ENCODE results near the gene USP54. TPM values are rescaled to one million over a fixed set of nuclear protein-coding genes. Genes with fewer than 3 reads are reported as not detected.
"Not testable (repeated sequence)": the region's sequence is repeated elsewhere in the genome, so short reads cannot be mapped to it uniquely, and the experiment has no call there.

Gene USP54
- total RNA-seq, 5 donors from 2014 or later (not counting 1 experiment from before 2014, with no cell fraction given): 4.2 to 6.6 (median 5.5) TPM

DNA sequence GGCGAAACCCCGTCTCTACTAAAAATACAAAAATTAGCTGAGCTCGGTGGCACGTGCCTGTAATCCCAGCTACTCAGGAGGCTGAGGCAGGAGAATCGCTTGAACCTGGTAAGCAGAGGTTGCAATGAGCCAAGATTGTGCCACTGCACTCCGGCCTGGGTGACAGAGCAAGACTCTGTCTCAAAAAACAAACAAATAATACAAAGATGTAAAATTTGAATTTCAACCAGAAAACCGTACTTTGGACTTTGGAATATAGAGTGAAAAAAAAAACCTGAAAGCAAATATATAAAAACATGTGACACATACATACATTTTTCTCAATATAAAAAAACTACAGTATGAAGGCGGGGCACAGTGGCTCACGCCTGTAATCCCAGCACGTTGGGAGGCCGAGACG lies 29.8 kb upstream of the USP54 start:
- H3K27me3 ChIP-seq (replicated peaks in 1 of 2; ENCODE audit: control insufficient read depth in 2 of 2, extremely low read depth in 1 of 2, insufficient read depth in 2 of 2, low read length in 1 of 2); H3K36me3 ChIP-seq (ENCODE audit: control insufficient read depth in 2 of 2, extremely low read depth in 1 of 2, insufficient read depth in 1 of 2, low read length in 1 of 2); H3K36me3 Mint-ChIP-seq; H3K4me1 ChIP-seq (ENCODE audit: control insufficient read depth in 1 of 2, extremely low read depth in 1 of 2, insufficient read depth in 2 of 2, low read length in 2 of 2); H3K27ac ChIP-seq (ENCODE audit: low read length); H3K9me3 Mint-ChIP-seq; DNase-seq; ATAC-seq (replicated peaks in 1 of 4); H3K4me3 ChIP-seq (ENCODE audit: control insufficient read depth in 1 of 2, extremely low read depth in 1 of 2, low read length in 1 of 2); H3K27me3 Mint-ChIP-seq; H3K9me3 ChIP-seq; H3K27ac Mint-ChIP-seq; H3K4me3 Mint-ChIP-seq; CTCF ChIA-PET; POLR2A ChIA-PET: not testable (repeated sequence)
- H3K4me1 Mint-ChIP-seq: peaks cover 0 to 12% (median 10%) of the 10 kb centered on the region in 3 donors
- 92% methylated on average over 5 of the region's 12 CpGs for WGBS (ENCODE audit: insufficient coverage)

DNA sequence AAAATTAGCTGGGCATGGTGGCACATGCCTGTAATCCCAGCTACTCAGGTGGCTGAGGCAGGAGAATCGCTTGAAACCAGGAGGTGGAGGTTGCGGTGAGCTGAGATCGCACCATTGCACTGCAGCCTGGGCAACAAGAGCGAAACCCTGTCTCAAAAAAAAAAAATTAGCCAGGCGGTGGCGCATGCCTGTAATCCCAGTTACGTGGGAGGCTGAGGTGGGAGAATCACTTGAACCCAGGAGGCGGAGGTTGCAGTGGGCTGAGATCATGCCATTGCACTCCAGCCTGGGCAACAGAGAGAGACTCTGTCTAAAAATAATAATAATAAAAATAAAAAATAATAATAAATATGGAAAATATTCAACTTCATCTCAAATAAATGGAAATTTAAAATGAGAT lies 26.0 kb upstream of the USP54 start:
- H3K27me3 ChIP-seq (replicated peaks in 1 of 2; ENCODE audit: control insufficient read depth in 2 of 2, extremely low read depth in 1 of 2, insufficient read depth in 2 of 2, low read length in 1 of 2); H3K9me3 Mint-ChIP-seq; POLR2A ChIA-PET; H3K27me3 Mint-ChIP-seq; DNase-seq; H3K4me3 ChIP-seq (ENCODE audit: control insufficient read depth in 1 of 2, extremely low read depth in 1 of 2, low read length in 1 of 2); CTCF ChIA-PET; H3K27ac ChIP-seq (ENCODE audit: low read length); H3K4me1 ChIP-seq (ENCODE audit: control insufficient read depth in 1 of 2, extremely low read depth in 1 of 2, insufficient read depth in 2 of 2, low read length in 2 of 2); H3K9me3 ChIP-seq; H3K36me3 ChIP-seq (ENCODE audit: control insufficient read depth in 2 of 2, extremely low read depth in 1 of 2, insufficient read depth in 1 of 2, low read length in 1 of 2); H3K36me3 Mint-ChIP-seq; H3K4me1 Mint-ChIP-seq; H3K4me3 Mint-ChIP-seq; H3K27ac Mint-ChIP-seq; ATAC-seq (replicated peaks in 1 of 4): not testable (repeated sequence)
- WGBS (ENCODE audit: insufficient coverage): 99% methylated on average over 7 of the region's 8 CpGs

DNA sequence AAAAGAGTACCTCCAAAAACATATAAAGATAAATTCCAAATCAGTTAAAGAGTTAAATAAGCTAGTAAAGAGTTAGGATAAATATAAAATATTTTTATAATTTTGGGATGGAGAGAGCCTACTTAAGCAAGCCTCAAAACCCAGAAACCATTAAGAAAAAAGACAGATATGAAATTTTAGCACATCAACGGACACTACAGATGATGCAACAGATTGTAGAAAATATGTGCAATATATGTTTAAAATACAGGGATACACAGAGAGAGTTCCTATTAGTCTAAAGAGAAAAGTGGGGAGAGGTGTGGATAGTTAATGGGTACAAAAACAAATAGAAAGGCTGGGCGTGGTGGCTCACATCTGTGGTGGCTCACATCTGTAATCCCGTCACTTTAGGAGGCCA lies 23.6 kb upstream of the USP54 start:
- POLR2A ChIA-PET: no interaction called here
- CTCF ChIA-PET: interaction anchor here in 1 of 2 donors (0.6 kb wide), 1 partner anchor 11 kb away, joined by 3 read pairs; no protein-coding TSS in a partner anchor
- Histone ChIP-seq H3K27ac (ENCODE audit: low read length) (no peak overlapping the region), H3K4me3 (ENCODE audit: control insufficient read depth in 1 of 2, extremely low read depth in 1 of 2, low read length in 1 of 2) (no peak overlapping the region), H3K27me3 (replicated peaks in 1 of 2; ENCODE audit: control insufficient read depth in 2 of 2, extremely low read depth in 1 of 2, insufficient read depth in 2 of 2, low read length in 1 of 2) (no peaks in the 10 kb centered on the region), H3K9me3 (no peaks in the 10 kb centered on the region), H3K4me1 (ENCODE audit: control insufficient read depth in 1 of 2, extremely low read depth in 1 of 2, insufficient read depth in 2 of 2, low read length in 2 of 2) (no peaks in the 10 kb centered on the region), H3K36me3 (ENCODE audit: control insufficient read depth in 2 of 2, extremely low read depth in 1 of 2, insufficient read depth in 1 of 2, low read length in 1 of 2) (no peaks in the 10 kb centered on the region)
- Mint-ChIP-seq H3K4me1 (no peaks in the 10 kb centered on the region), H3K36me3 (no peaks in the 10 kb centered on the region), H3K27me3 (no peaks in the 10 kb centered on the region), H3K4me3 (no peak overlapping the region), H3K9me3 (no peaks in the 10 kb centered on the region), H3K27ac (no peak overlapping the region)
- WGBS (ENCODE audit: insufficient coverage): 85% methylated on average over 2 of the region's 3 CpGs
- DNase-seq: no peak
- no peak for ATAC-seq (replicated peaks in 1 of 4)

DNA sequence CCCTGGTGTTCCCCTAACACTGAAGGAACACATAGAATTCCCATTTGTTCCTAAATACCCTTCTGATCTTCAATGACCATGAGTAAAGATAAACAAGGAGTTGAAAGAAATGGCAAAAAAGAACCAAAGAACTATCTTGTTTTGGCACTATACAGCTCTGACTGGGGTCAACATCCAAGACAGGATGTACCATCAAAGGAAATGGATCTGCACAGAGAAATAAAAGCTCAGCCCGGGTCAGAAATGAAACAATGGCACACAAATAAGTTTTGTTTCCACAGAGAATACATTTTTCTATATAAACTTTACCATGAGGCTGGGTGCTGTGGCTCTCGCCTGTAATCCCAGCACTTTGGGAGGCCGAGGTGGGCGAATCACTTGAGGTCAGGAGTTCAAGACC lies 18.0 kb upstream of the USP54 start:
- Histone ChIP-seq H3K4me1 (ENCODE audit: control insufficient read depth in 1 of 2, extremely low read depth in 1 of 2, insufficient read depth in 2 of 2, low read length in 2 of 2) (no peaks in the 10 kb centered on the region), H3K9me3 (no peaks in the 10 kb centered on the region), H3K4me3 (ENCODE audit: control insufficient read depth in 1 of 2, extremely low read depth in 1 of 2, low read length in 1 of 2) (no peak overlapping the region), H3K27ac (ENCODE audit: low read length) (no peak overlapping the region), H3K27me3 (replicated peaks in 1 of 2; ENCODE audit: control insufficient read depth in 2 of 2, extremely low read depth in 1 of 2, insufficient read depth in 2 of 2, low read length in 1 of 2) (no peaks in the 10 kb centered on the region), H3K36me3 (ENCODE audit: control insufficient read depth in 2 of 2, extremely low read depth in 1 of 2, insufficient read depth in 1 of 2, low read length in 1 of 2) (no peaks in the 10 kb centered on the region)
- Mint-ChIP-seq H3K9me3 (no peaks in the 10 kb centered on the region), H3K36me3 (peaks cover 4% of the 10 kb centered on the region), H3K27me3 (no peaks in the 10 kb centered on the region), H3K4me1 (no peaks in the 10 kb centered on the region), H3K27ac (no peak overlapping the region), H3K4me3 (no peak overlapping the region)
- 100% methylated on average over 1 of the region's 4 CpGs for WGBS (ENCODE audit: insufficient coverage)
- no peak for ATAC-seq (replicated peaks in 1 of 4)
- CTCF ChIA-PET: interaction anchor here (0.6 to 0.7 kb wide), 2 partner anchors 16 to 21 kb away, joined by 4 to 5 read pairs; no protein-coding TSS in a partner anchor
- POLR2A ChIA-PET: interaction anchor here in 1 of 2 donors (0.7 kb wide), 1 partner anchor 13 kb away, joined by 11 read pairs; no protein-coding TSS in a partner anchor
- DNase-seq: no peak

DNA sequence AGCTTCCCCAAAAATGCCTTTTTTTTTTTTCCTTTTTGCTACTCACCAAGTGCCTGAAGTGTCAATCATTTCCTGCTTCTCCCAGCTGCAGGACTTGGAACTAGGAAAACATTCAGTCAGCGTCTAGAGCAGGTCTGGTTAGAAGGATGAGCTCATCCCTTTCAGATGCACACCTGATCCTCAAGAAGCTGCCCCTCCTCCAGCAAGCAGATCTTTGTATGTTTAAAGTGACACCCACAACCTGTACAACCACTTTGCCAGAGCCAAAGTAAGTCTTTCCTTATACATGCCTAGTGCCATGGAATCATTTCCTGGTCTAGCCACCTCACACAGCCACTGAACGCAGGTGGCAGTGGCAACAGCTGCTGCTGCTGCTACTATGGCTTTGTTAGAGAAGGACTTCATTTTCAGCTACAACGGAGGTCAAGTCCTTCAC lies 10.4 kb upstream of the USP54 start:
- Mint-ChIP-seq H3K4me1 (no peaks in the 10 kb centered on the region), H3K4me3 (no peak overlapping the region), H3K9me3 (no peaks in the 10 kb centered on the region), H3K27me3 (no peaks in the 10 kb centered on the region), H3K27ac (no peak overlapping the region), H3K36me3 (peaks cover 7% of the 10 kb centered on the region)
- ATAC-seq (replicated peaks in 1 of 4): no peak
- POLR2A ChIA-PET: interaction anchor here (0.7 to 1.0 kb wide), 2 partner anchors 11 to 20 kb away, joined by 3 to 6 read pairs; partner anchors contain the start of gene USP54 (in 1 of the 2)
- H3K4me1 ChIP-seq (ENCODE audit: control insufficient read depth in 1 of 2, extremely low read depth in 1 of 2, insufficient read depth in 2 of 2, low read length in 2 of 2): no peaks in the 10 kb centered on the region
- no peaks in the 10 kb centered on the region for H3K36me3 ChIP-seq (ENCODE audit: control insufficient read depth in 2 of 2, extremely low read depth in 1 of 2, insufficient read depth in 1 of 2, low read length in 1 of 2)
- DNase-seq: no peak
- no peak overlapping the region for H3K4me3 ChIP-seq (ENCODE audit: control insufficient read depth in 1 of 2, extremely low read depth in 1 of 2, low read length in 1 of 2)
- no peaks in the 10 kb centered on the region for H3K27me3 ChIP-seq (replicated peaks in 1 of 2; ENCODE audit: control insufficient read depth in 2 of 2, extremely low read depth in 1 of 2, insufficient read depth in 2 of 2, low read length in 1 of 2)
- CTCF ChIA-PET: interaction anchor here in 1 of 2 donors (0.8 kb wide), 1 partner anchor 40 kb away, joined by 3 read pairs; the partner anchor contains the start of gene MYOZ1
- 70% methylated on average over 1 of the region's 3 CpGs for WGBS (ENCODE audit: insufficient coverage)
- H3K27ac ChIP-seq (ENCODE audit: low read length): no peak overlapping the region
- H3K9me3 ChIP-seq: no peaks in the 10 kb centered on the region

DNA sequence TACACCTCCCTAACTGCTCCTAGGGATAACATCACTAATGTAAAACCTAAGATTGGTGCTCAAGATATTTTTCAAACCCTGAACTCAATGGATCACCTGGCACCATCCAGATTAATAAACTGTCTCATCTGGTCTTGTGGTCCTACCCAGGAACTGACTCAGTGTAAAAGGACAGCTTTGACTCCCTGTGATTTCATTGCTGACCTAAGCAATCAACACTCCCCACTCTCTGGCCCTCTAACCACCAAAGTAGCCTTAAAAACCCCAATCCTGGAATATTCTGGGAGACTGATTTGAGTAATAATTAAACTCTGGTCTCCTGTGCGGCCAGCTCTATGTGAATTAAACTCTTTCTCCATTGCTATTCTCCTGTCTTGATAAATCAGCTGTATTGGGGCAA lies 6.2 kb upstream of the USP54 start:
- ATAC-seq (replicated peaks in 1 of 4) (no peak), DNase-seq (no peak)
- H3K4me3 ChIP-seq (ENCODE audit: control insufficient read depth in 1 of 2, extremely low read depth in 1 of 2, low read length in 1 of 2): no peak overlapping the region
- WGBS (ENCODE audit: insufficient coverage): no CpG with 5 or more reads among the region's 1 CpG
- Mint-ChIP-seq H3K27ac (no peak overlapping the region), H3K4me1 (peaks cover 0 to 5% (median 4%) of the 10 kb centered on the region in 3 donors), H3K4me3 (no peak overlapping the region), H3K9me3 (no peaks in the 10 kb centered on the region), H3K27me3 (no peaks in the 10 kb centered on the region), H3K36me3 (peaks cover 3% of the 10 kb centered on the region)
- no peaks in the 10 kb centered on the region for H3K4me1 ChIP-seq (ENCODE audit: control insufficient read depth in 1 of 2, extremely low read depth in 1 of 2, insufficient read depth in 2 of 2, low read length in 2 of 2)
- no peaks in the 10 kb centered on the region for H3K36me3 ChIP-seq (ENCODE audit: control insufficient read depth in 2 of 2, extremely low read depth in 1 of 2, insufficient read depth in 1 of 2, low read length in 1 of 2)
- ChIA-PET CTCF (no interaction called here), POLR2A (no interaction called here)
- H3K9me3 ChIP-seq: no peaks in the 10 kb centered on the region
- H3K27ac ChIP-seq (ENCODE audit: low read length): no peak overlapping the region
- no peaks in the 10 kb centered on the region for H3K27me3 ChIP-seq (replicated peaks in 1 of 2; ENCODE audit: control insufficient read depth in 2 of 2, extremely low read depth in 1 of 2, insufficient read depth in 2 of 2, low read length in 1 of 2)

DNA sequence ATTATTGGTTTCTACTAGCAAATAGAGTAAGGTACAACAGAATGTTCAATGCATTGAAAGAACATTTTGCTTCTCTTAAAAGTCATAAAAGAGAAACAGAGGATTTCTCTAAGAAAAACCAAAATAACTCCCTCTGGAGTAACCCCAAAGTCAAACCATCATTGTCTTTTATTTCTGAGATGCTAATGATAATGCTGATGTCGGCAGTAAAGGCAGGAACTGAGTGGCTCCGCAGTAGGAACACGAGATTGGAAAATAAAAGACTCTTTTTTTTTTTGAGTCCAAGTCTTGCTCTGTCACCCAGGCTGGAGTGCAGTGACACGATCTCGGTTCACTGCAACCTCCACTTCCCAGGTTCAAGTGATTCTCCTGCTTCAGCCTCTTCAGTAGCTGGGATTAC lies 2.7 kb upstream of the USP54 start:
- Histone ChIP-seq H3K9me3 (no peaks in the 10 kb centered on the region), H3K27me3 (replicated peaks in 1 of 2; ENCODE audit: control insufficient read depth in 2 of 2, extremely low read depth in 1 of 2, insufficient read depth in 2 of 2, low read length in 1 of 2) (no peaks in the 10 kb centered on the region), H3K36me3 (ENCODE audit: control insufficient read depth in 2 of 2, extremely low read depth in 1 of 2, insufficient read depth in 1 of 2, low read length in 1 of 2) (no peaks in the 10 kb centered on the region), H3K4me3 (ENCODE audit: control insufficient read depth in 1 of 2, extremely low read depth in 1 of 2, low read length in 1 of 2) (no peak overlapping the region), H3K4me1 (ENCODE audit: control insufficient read depth in 1 of 2, extremely low read depth in 1 of 2, insufficient read depth in 2 of 2, low read length in 2 of 2) (peaks cover 10 to 12% of the 10 kb centered on the region in 2 experiments), H3K27ac (ENCODE audit: low read length) (no peak overlapping the region)
- H3K9me3 Mint-ChIP-seq: no peaks in the 10 kb centered on the region
- WGBS (ENCODE audit: insufficient coverage): no CpG with 5 or more reads among the region's 5 CpGs
- no peaks in the 10 kb centered on the region for H3K27me3 Mint-ChIP-seq
- CTCF ChIA-PET: no interaction called here
- H3K36me3 Mint-ChIP-seq: peaks cover 3% of the 10 kb centered on the region
- H3K27ac Mint-ChIP-seq: no peak overlapping the region
- POLR2A ChIA-PET: no interaction called here
- ATAC-seq (replicated peaks in 1 of 4) (no peak), DNase-seq (no peak)
- H3K4me1 Mint-ChIP-seq: peaks cover 17 to 21% (median 17%) of the 10 kb centered on the region in 3 donors
- no peak overlapping the region for H3K4me3 Mint-ChIP-seq

Measured in T-cell (primary cell).